GM23338 (cell line): Measurements from ENCODE around the gene DDX31. TPM values are rescaled to one million over a fixed set of nuclear protein-coding genes. Genes with fewer than 3 reads are reported as not detected.

ENCODE experiments used
- ATAC-seq: fragments of 200-7000 bp; cut with Tn5 transposase; 3 replicates; pipeline ENCODE4 v1.9.1; 2020
- DNase-seq: peaks from one replicate; pipeline ENCODE4 v3.0.0-alpha.2; 2015; ENCODE audit warnings: low spot score
- H2AFZ ChIP-seq: fragments of 200-600 bp; sonication (generic); 2 replicates; pipeline ENCODE4 v1.8.0; 2016; ENCODE audit warnings: antibody characterized with exemption, mild to moderate bottlenecking, moderate library complexity
- H3F3A ChIP-seq: fragments of 200-600 bp; sonication (generic); replicated peaks from 2 replicates; pipeline ENCODE4 v1.8.0; 2017; ENCODE audit warnings: antibody characterized with exemption, mixed run types, low read depth
- H3K27ac ChIP-seq: fragments of 200-600 bp; sonication (generic); 2 replicates; pipeline ENCODE4 v1.6.1; 2016; ENCODE audit warnings: low read depth
- H3K27me3 ChIP-seq: fragments of 200-600 bp; sonication (generic); 2 replicates; pipeline ENCODE4 v1.8.0; 2016; ENCODE audit warnings: mild to moderate bottlenecking, mixed run types, moderate library complexity; ENCODE audit not compliant: insufficient read depth
- H3K36me3 ChIP-seq: fragments of 200-600 bp; sonication (generic); 2 replicates; pipeline ENCODE4 v1.8.0; 2016; ENCODE audit warnings: mild to moderate bottlenecking; ENCODE audit not compliant: insufficient read depth
- H3K4me1 ChIP-seq: fragments of 200-600 bp; sonication (generic); 2 replicates; pipeline ENCODE4 v1.8.0; 2016; ENCODE audit warnings: mild to moderate bottlenecking, moderate library complexity; ENCODE audit not compliant: insufficient read depth
- H3K4me2 ChIP-seq: fragments of 200-600 bp; sonication (generic); 2 replicates; pipeline ENCODE4 v1.7.1; 2017; ENCODE audit warnings: mixed run types
- H3K4me3 ChIP-seq: fragments of 200-600 bp; sonication (generic); 2 replicates; pipeline ENCODE4 v1.6.1; 2016; ENCODE audit warnings: mixed run types
- H3K79me2 ChIP-seq: fragments of 200-600 bp; sonication (generic); replicated peaks from 2 replicates; pipeline ENCODE4 v1.8.0; 2017; ENCODE audit warnings: mild to moderate bottlenecking; ENCODE audit not compliant: insufficient read depth
- H3K9me2 ChIP-seq: fragments of 200-600 bp; sonication (generic); 2 replicates; pipeline ENCODE4 v1.8.0; 2017; ENCODE audit not compliant: insufficient read depth
- H4K20me1 ChIP-seq: fragments of 200-600 bp; sonication (generic); replicated peaks from 2 replicates; pipeline ENCODE4 v1.8.0; 2017; ENCODE audit warnings: mild to moderate bottlenecking; ENCODE audit not compliant: insufficient read depth
- H3K27ac Mint-ChIP-seq: 2 replicates; pipeline ENCODE4 v1.8.0; 2020; ENCODE audit warnings: inconsistent platforms, mild to moderate bottlenecking, moderate library complexity, mixed read lengths
- H3K27me3 Mint-ChIP-seq: 3 replicates; pipeline ENCODE4 v1.8.0; 2022; ENCODE audit warnings: low read depth, mild to moderate bottlenecking, moderate library complexity, mixed read lengths, inconsistent platforms; ENCODE audit not compliant: insufficient read depth, poor library complexity
- H3K36me3 Mint-ChIP-seq: 3 replicates; pipeline ENCODE4 v1.8.0; 2021; ENCODE audit warnings: low read depth, mild to moderate bottlenecking, inconsistent platforms, moderate library complexity, mixed read lengths
- H3K4me1 Mint-ChIP-seq: 3 replicates; pipeline ENCODE4 v1.8.0; 2020; ENCODE audit warnings: mild to moderate bottlenecking, inconsistent platforms, mixed read lengths
- H3K4me3 Mint-ChIP-seq: 3 replicates; pipeline ENCODE4 v1.8.0; 2021; ENCODE audit warnings: moderate library complexity, mild to moderate bottlenecking, inconsistent platforms, mixed read lengths
- H3K9me3 Mint-ChIP-seq: 3 replicates; pipeline ENCODE4 v1.8.0; 2020; ENCODE audit warnings: moderate library complexity, mild to moderate bottlenecking, inconsistent platforms, mixed read lengths
- EZH2 ChIP-seq: fragments of 200-600 bp; sonication (generic); IDR thresholded peaks from one replicate; pipeline ENCODE4 v1.8.0; 2017; ENCODE audit warnings: antibody characterized with exemption, mild to moderate bottlenecking, low read depth; ENCODE audit not compliant: unreplicated experiment
- EZH2phosphoT487 ChIP-seq: fragments of 200-600 bp; sonication (generic); IDR thresholded peaks from one replicate; pipeline ENCODE4 v1.8.1; 2018; ENCODE audit warnings: antibody characterized with exemption; ENCODE audit not compliant: unreplicated experiment
- JUNB ChIP-seq: IDR thresholded peaks from one replicate; pipeline ENCODE4 v1.6.1; 2016; ENCODE audit warnings: antibody characterized with exemption; ENCODE audit not compliant: unreplicated experiment
- NANOG ChIP-seq: IDR thresholded peaks from 2 replicates; pipeline ENCODE4 v1.6.1; 2016; ENCODE audit warnings: antibody characterized with exemption, borderline replicate concordance
- POLR2AphosphoS5 ChIP-seq: IDR thresholded peaks from 2 replicates; pipeline ENCODE4 v1.6.1; 2016; ENCODE audit warnings: antibody characterized with exemption, low read depth
- STAT1 ChIP-seq: IDR thresholded peaks from one replicate; pipeline ENCODE4 v1.6.1; 2016; ENCODE audit warnings: antibody characterized with exemption; ENCODE audit not compliant: unreplicated experiment
- ZNF331 ChIP-seq: fragments of 250-450 bp; sonication (Bioruptor Pico); IDR thresholded peaks from 2 replicates; pipeline ENCODE4 v1.5.0; 2020; ENCODE audit warnings: low read depth, mild to moderate bottlenecking, moderate library complexity
- polyA plus RNA-seq: library from polyadenylated mRNA; unstranded; fragments of >200 nt; fragmentation: Nextera tagmentation; extraction: Ambion mirVana; gene quantifications from 2 replicates; pipeline ENCODE4 v1.2.1, GENCODE V29; 2016
- total RNA-seq: library from RNA; depleted of rRNA; stranded (reverse); fragments of >200 nt; shearing (Covaris generic); gene quantifications from 2 replicates; pipeline ENCODE4 v1.2.3, GENCODE V29; 2014
- TF ChIP-seq, protein P1 (sequence below): IDR thresholded peaks from one replicate; pipeline ENCODE4 v1.6.1; 2018; ENCODE audit warnings: antibody characterized with exemption; ENCODE audit not compliant: unreplicated experiment
- TF ChIP-seq, protein P2 (sequence below): IDR thresholded peaks from 2 replicates; pipeline ENCODE4 v1.6.1; 2016; ENCODE audit warnings: antibody characterized with exemption

DDX31 gene
- total and polyA plus RNA-seq, 2 experiments from 2014 or later = 14.8 to 23.5 TPM

DNA sequence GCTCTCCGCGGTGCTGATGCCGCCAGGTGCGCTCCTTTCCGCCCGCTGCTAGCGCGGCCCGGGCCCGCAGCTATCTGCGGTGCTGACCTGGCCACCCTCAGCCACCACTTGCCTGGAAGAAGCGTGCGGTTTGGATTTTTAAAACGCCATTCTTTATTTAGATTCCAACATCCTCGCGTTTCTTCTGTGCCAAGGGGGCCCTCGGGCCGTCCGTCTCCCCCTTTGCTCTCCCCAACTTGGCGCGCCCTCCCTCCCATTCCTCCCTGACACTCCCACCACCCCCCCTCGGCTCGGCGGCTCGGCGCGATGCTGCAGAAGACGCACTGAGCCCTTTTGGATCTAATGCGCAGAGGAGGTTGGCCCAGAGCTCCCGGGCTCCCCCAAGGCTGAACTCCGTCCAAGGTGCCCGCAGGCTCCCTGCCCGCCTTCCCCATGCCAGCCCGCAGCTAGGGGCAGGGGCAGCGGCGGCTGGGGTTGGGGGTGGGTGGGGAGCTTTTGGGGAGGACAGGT, 87.5 kb downstream of the DDX31 start, which contains the start of gene BARHL1 (continued):
- TF ChIP-seq POLR2AphosphoS5 = no peak
- TF ChIP-seq, protein P1, sequence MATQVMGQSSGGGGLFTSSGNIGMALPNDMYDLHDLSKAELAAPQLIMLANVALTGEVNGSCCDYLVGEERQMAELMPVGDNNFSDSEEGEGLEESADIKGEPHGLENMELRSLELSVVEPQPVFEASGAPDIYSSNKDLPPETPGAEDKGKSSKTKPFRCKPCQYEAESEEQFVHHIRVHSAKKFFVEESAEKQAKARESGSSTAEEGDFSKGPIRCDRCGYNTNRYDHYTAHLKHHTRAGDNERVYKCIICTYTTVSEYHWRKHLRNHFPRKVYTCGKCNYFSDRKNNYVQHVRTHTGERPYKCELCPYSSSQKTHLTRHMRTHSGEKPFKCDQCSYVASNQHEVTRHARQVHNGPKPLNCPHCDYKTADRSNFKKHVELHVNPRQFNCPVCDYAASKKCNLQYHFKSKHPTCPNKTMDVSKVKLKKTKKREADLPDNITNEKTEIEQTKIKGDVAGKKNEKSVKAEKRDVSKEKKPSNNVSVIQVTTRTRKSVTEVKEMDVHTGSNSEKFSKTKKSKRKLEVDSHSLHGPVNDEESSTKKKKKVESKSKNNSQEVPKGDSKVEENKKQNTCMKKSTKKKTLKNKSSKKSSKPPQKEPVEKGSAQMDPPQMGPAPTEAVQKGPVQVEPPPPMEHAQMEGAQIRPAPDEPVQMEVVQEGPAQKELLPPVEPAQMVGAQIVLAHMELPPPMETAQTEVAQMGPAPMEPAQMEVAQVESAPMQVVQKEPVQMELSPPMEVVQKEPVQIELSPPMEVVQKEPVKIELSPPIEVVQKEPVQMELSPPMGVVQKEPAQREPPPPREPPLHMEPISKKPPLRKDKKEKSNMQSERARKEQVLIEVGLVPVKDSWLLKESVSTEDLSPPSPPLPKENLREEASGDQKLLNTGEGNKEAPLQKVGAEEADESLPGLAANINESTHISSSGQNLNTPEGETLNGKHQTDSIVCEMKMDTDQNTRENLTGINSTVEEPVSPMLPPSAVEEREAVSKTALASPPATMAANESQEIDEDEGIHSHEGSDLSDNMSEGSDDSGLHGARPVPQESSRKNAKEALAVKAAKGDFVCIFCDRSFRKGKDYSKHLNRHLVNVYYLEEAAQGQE = no peak
- no peak for TF ChIP-seq EZH2phosphoT487

DNA sequence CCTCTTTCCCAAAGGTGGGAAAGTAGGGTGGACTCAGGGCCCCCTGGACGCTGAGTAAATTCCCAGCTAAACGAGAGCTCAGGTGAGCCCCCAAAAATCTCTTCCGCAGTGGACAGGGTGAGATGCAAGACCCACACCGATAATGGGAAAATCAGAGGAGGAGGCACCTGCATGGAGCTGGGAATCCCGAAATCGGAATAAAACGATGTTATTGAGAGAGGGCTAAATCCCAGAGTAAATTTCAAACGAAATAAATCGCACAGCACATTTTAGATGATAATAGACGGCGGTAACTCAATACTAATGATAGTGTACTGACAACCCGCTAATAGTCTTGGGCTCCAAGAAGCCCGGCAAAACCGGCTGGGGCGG, 90.4 kb downstream of the DDX31 start:
- peaks cover 96% of the 10 kb centered on the region for H3K27me3 Mint-ChIP-seq
- Histone ChIP-seq H3F3A (0 out of 2 replicates have a peak, but pooled peaks cover 5% of the 10 kb centered on the region), H2AFZ (no peak overlapping the region), H3K36me3 (no peaks in the 10 kb centered on the region; the same call in 1 of the 2 replicates), H3K79me2 (no peaks in the 10 kb centered on the region), H3K4me3 (peak overlapping the region; percentile 58), H3K4me2 (peak overlapping the region; percentile 87), H3K27me3 (peaks cover 93% of the 10 kb centered on the region), H3K4me1 (peaks cover 34% of the 10 kb centered on the region), H3K9me2 (no peaks in the 10 kb centered on the region), H4K20me1 (peaks cover 28% of the 10 kb centered on the region), H3K27ac (no peak overlapping the region)
- no peak overlapping the region for H3K27ac Mint-ChIP-seq
- no peak for TF ChIP-seq NANOG
- TF ChIP-seq, protein P1 = no peak
- no peak for TF ChIP-seq JUNB
- peak; percentile 99 for TF ChIP-seq EZH2
- no peak for TF ChIP-seq STAT1
- TF ChIP-seq, protein P2, sequence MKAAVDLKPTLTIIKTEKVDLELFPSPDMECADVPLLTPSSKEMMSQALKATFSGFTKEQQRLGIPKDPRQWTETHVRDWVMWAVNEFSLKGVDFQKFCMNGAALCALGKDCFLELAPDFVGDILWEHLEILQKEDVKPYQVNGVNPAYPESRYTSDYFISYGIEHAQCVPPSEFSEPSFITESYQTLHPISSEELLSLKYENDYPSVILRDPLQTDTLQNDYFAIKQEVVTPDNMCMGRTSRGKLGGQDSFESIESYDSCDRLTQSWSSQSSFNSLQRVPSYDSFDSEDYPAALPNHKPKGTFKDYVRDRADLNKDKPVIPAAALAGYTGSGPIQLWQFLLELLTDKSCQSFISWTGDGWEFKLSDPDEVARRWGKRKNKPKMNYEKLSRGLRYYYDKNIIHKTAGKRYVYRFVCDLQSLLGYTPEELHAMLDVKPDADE = no peak
- no peak for TF ChIP-seq ZNF331 (CRISPR knock-in tag)
- H3K36me3 Mint-ChIP-seq = no peaks in the 10 kb centered on the region
- no peak for DNase-seq
- ATAC-seq = no peak
- H3K4me3 Mint-ChIP-seq = peak overlapping the region; percentile 44; the same call in 1 of the 3 replicates
- H3K4me1 Mint-ChIP-seq = peaks cover 22% of the 10 kb centered on the region
- peaks cover 3% of the 10 kb centered on the region; the same call in 2 of the 3 replicates for H3K9me3 Mint-ChIP-seq
